ENCODE results near the gene USF1.
"Not testable (repeated sequence)": the region's sequence is repeated elsewhere in the genome, so short reads cannot be mapped to it uniquely, and the experiment has no call there.

USF1 gene

DNA sequence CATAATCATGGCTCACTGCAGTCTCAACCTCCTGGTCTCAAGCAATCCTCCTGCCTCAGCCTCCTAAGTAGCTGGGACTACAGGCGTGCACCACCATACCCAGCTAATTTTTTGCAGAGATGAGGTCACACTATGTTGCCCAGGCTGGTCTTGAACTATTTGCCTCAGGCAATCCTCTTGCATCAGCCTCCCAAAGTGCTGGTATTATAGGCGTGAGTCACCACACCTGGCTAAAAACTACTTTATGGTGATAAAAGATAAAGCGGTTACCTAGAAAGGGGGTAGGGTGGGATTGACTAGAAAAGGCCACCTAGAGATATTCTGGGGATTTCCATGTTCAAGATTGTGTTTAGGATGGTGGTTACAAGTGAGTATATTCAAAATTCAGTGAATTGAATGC, 12.0 kb downstream of the USF1 start:
- H3K79me1 ChIP-seq (ENCODE audit: low read length) = peaks cover 3% of the 10 kb centered on the region
- H3K4me2 ChIP-seq (ENCODE audit: low read length) = no peak overlapping the region
- no peaks in the 10 kb centered on the region for H3K27me3 ChIP-seq (ENCODE audit: insufficient read depth, low read length, poor library complexity)
- no peak overlapping the region for H2AK5ac ChIP-seq (ENCODE audit: low read length)
- no peak overlapping the region for H3K27ac ChIP-seq (ENCODE audit: low read depth, low read length)
- no peak overlapping the region for H3K18ac ChIP-seq (ENCODE audit: low read length)
- H2BK15ac ChIP-seq (replicated peaks; ENCODE audit: low read depth) = no peak overlapping the region
- no peak overlapping the region for H3K23ac ChIP-seq (ENCODE audit: low read length)
- H3K9ac ChIP-seq (ENCODE audit: low read length) = no peak overlapping the region
- no peak overlapping the region for H4K8ac ChIP-seq (ENCODE audit: low read depth, low read length)
- no peak overlapping the region for H3K56ac ChIP-seq (ENCODE audit: low read length)
- no CpG with 5 or more reads among the region's 3 CpGs for WGBS (ENCODE audit: extremely low coverage, insufficient coverage, low lambda C conversion rate)
- no peaks in the 10 kb centered on the region for H3K36me3 ChIP-seq (ENCODE audit: control insufficient read depth, insufficient read depth, low read length)
- H4K5ac ChIP-seq (ENCODE audit: low read length) = no peak overlapping the region
- H3K4ac ChIP-seq (ENCODE audit: low read depth, low read length) = no peak overlapping the region
- peaks cover 3% of the 10 kb centered on the region for H3K4me1 ChIP-seq (ENCODE audit: control insufficient read depth, low read depth, low read length)
- DNase-seq = peak; percentile 68
- H3K79me2 ChIP-seq (ENCODE audit: control insufficient read depth, insufficient read depth, low read length) = peaks cover 1% of the 10 kb centered on the region
- H2BK120ac ChIP-seq (ENCODE audit: low read depth, low read length) = no peak overlapping the region
- no peak overlapping the region for H2BK5ac ChIP-seq (ENCODE audit: low read length)
- H3K4me3 ChIP-seq (ENCODE audit: low read length) = no peak overlapping the region

DNA sequence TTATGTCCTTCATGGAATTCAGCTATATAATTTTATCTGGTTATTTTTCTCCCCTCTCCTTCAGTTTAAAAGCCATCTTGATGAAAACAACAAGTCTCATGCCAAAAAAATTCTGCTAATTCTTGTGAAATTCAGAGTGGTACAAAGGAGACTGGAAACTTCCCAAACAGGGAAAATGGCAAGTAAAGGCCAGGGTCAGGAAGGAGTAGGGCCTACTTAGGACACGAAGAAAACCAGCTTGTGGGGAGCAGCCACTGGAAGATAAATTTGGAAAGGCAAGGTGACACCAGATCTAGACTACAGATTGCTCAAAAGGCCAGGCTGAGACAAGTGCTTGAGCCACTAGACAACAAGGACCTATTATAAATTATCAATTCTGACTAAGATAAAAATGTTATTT, 13.4 kb downstream of the USF1 start:
- no peak overlapping the region for H4K5ac ChIP-seq (ENCODE audit: low read length)
- H3K4me2 ChIP-seq (ENCODE audit: low read length) = no peak overlapping the region
- H3K36me3 ChIP-seq (ENCODE audit: control insufficient read depth, insufficient read depth, low read length) = no peaks in the 10 kb centered on the region
- no peak for DNase-seq
- no CpG with 5 or more reads among the region's 1 CpG for WGBS (ENCODE audit: extremely low coverage, insufficient coverage, low lambda C conversion rate)
- no peak overlapping the region for H2AK5ac ChIP-seq (ENCODE audit: low read length)
- H2BK120ac ChIP-seq (ENCODE audit: low read depth, low read length) = no peak overlapping the region
- no peaks in the 10 kb centered on the region for H3K4me1 ChIP-seq (ENCODE audit: control insufficient read depth, low read depth, low read length)
- no peak overlapping the region for H3K4me3 ChIP-seq (ENCODE audit: low read length)
- H3K9ac ChIP-seq (ENCODE audit: low read length) = no peak overlapping the region
- no peak overlapping the region for H3K56ac ChIP-seq (ENCODE audit: low read length)
- no peak overlapping the region for H2BK15ac ChIP-seq (replicated peaks; ENCODE audit: low read depth)
- H3K4ac ChIP-seq (ENCODE audit: low read depth, low read length) = no peak overlapping the region
- H3K79me2 ChIP-seq (ENCODE audit: control insufficient read depth, insufficient read depth, low read length) = peaks cover 1% of the 10 kb centered on the region
- no peak overlapping the region for H4K8ac ChIP-seq (ENCODE audit: low read depth, low read length)
- peaks cover 2% of the 10 kb centered on the region for H3K79me1 ChIP-seq (ENCODE audit: low read length)
- no peak overlapping the region for H3K27ac ChIP-seq (ENCODE audit: low read depth, low read length)
- no peak overlapping the region for H2BK5ac ChIP-seq (ENCODE audit: low read length)
- no peak overlapping the region for H3K23ac ChIP-seq (ENCODE audit: low read length)
- H3K18ac ChIP-seq (ENCODE audit: low read length) = no peak overlapping the region
- no peaks in the 10 kb centered on the region for H3K27me3 ChIP-seq (ENCODE audit: insufficient read depth, low read length, poor library complexity)

DNA sequence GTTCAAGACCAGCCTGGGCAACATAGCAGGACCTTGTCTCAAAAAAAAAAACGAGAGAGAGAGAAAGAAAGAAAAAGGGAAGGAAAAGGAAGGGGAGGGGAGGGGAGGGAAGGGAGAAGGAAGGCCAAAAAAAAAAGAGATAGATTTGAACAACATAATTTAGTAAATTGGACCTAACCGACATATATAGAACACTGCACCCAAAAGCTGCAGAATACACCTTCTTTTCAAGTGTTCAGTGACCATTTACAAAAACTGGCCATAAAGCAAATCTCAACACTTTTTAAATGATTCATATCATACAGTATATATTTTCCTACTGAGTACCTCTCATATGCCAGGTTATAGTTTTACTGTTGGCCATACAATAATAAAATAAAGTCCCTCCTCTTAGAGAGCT, 13.9 kb downstream of the USF1 start:
- Histone ChIP-seq H3K4ac (ENCODE audit: low read depth, low read length) (no peak overlapping the region), H3K23ac (ENCODE audit: low read length) (no peak overlapping the region), H3K4me3 (ENCODE audit: low read length) (no peak overlapping the region), H3K4me1 (ENCODE audit: control insufficient read depth, low read depth, low read length) (no peaks in the 10 kb centered on the region), H2BK120ac (ENCODE audit: low read depth, low read length) (no peak overlapping the region), H2AK5ac (ENCODE audit: low read length) (no peak overlapping the region), H3K4me2 (ENCODE audit: low read length) (no peak overlapping the region), H4K5ac (ENCODE audit: low read length) (no peak overlapping the region), H3K27ac (ENCODE audit: low read depth, low read length) (no peak overlapping the region), H3K56ac (ENCODE audit: low read length) (no peak overlapping the region), H3K36me3 (ENCODE audit: control insufficient read depth, insufficient read depth, low read length) (no peaks in the 10 kb centered on the region), H3K79me1 (ENCODE audit: low read length) (no peaks in the 10 kb centered on the region), H3K9ac (ENCODE audit: low read length) (no peak overlapping the region), H3K79me2 (ENCODE audit: control insufficient read depth, insufficient read depth, low read length) (no peaks in the 10 kb centered on the region), H3K27me3 (ENCODE audit: insufficient read depth, low read length, poor library complexity) (no peaks in the 10 kb centered on the region), H4K8ac (ENCODE audit: low read depth, low read length) (no peak overlapping the region), H2BK15ac (replicated peaks; ENCODE audit: low read depth) (no peak overlapping the region), H2BK5ac (ENCODE audit: low read length) (no peak overlapping the region), H3K18ac (ENCODE audit: low read length) (no peak overlapping the region)
- DNase-seq = no peak
- WGBS (ENCODE audit: extremely low coverage, insufficient coverage, low lambda C conversion rate) = no CpG with 5 or more reads among the region's 2 CpGs

DNA sequence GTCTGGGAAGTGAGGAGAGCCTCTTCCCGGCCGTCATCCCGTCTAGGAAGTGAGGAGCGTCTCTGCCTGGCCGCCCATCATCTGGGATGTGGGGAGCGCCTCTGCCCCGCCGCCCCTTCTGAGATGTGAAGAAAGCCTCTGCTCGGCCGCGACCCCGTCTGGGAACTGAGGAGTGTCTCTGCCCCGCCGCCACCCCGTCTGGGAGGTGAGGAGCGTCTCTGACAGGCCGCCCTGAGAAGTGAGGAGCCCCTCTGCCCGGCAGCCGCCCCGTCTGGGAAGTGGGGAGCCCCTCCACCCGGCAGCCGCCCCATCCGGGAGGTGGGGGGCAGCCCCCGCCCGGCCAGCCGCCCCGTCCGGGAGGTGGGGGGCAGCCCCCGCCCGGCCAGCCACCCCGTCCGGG, 16.3 kb downstream of the USF1 start:
- H3K79me1 ChIP-seq (ENCODE audit: low read length); H2BK5ac ChIP-seq (ENCODE audit: low read length); H3K56ac ChIP-seq (ENCODE audit: low read length); H4K8ac ChIP-seq (ENCODE audit: low read depth, low read length); H2AK5ac ChIP-seq (ENCODE audit: low read length); H4K5ac ChIP-seq (ENCODE audit: low read length); H3K79me2 ChIP-seq (ENCODE audit: control insufficient read depth, insufficient read depth, low read length); H3K9ac ChIP-seq (ENCODE audit: low read length); H3K4ac ChIP-seq (ENCODE audit: low read depth, low read length); H3K27ac ChIP-seq (ENCODE audit: low read depth, low read length); H3K36me3 ChIP-seq (ENCODE audit: control insufficient read depth, insufficient read depth, low read length); H3K27me3 ChIP-seq (ENCODE audit: insufficient read depth, low read length, poor library complexity); DNase-seq; H2BK15ac ChIP-seq (replicated peaks; ENCODE audit: low read depth); H3K4me1 ChIP-seq (ENCODE audit: control insufficient read depth, low read depth, low read length); H2BK120ac ChIP-seq (ENCODE audit: low read depth, low read length); H3K4me3 ChIP-seq (ENCODE audit: low read length); H3K23ac ChIP-seq (ENCODE audit: low read length); H3K18ac ChIP-seq (ENCODE audit: low read length); H3K4me2 ChIP-seq (ENCODE audit: low read length): not testable (repeated sequence)
- WGBS (ENCODE audit: extremely low coverage, insufficient coverage, low lambda C conversion rate) = no CpG with 5 or more reads among the region's 32 CpGs

DNA sequence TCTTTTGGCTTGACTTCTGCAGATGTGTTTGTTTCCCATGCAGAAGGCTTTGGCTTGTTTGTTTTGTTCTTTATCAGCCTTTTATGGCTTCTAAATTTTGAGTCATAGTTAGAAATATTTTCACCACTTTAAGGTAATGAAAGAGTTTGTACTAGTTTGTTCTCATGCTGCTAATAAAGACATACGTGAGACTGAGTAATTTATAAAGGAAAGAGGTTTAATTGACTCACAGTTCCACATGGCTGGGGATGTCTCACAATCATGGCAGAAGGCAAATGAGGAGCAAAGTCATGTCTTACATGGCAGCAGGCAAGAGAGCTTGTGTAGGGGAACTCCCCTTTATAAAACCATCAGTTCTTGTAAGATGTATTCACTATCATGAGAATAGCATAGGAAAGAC, 18.8 kb downstream of the USF1 start:
- DNase-seq; H3K27ac ChIP-seq (ENCODE audit: low read depth, low read length); H2BK120ac ChIP-seq (ENCODE audit: low read depth, low read length); H3K79me2 ChIP-seq (ENCODE audit: control insufficient read depth, insufficient read depth, low read length); H3K56ac ChIP-seq (ENCODE audit: low read length); H3K4me2 ChIP-seq (ENCODE audit: low read length); H3K9ac ChIP-seq (ENCODE audit: low read length); H3K36me3 ChIP-seq (ENCODE audit: control insufficient read depth, insufficient read depth, low read length); H3K23ac ChIP-seq (ENCODE audit: low read length); H3K4me3 ChIP-seq (ENCODE audit: low read length); H2AK5ac ChIP-seq (ENCODE audit: low read length); H3K18ac ChIP-seq (ENCODE audit: low read length); H3K27me3 ChIP-seq (ENCODE audit: insufficient read depth, low read length, poor library complexity); H4K8ac ChIP-seq (ENCODE audit: low read depth, low read length); H3K79me1 ChIP-seq (ENCODE audit: low read length); H2BK5ac ChIP-seq (ENCODE audit: low read length); H4K5ac ChIP-seq (ENCODE audit: low read length); H3K4me1 ChIP-seq (ENCODE audit: control insufficient read depth, low read depth, low read length); H2BK15ac ChIP-seq (replicated peaks; ENCODE audit: low read depth); H3K4ac ChIP-seq (ENCODE audit: low read depth, low read length): not testable (repeated sequence)
- WGBS (ENCODE audit: extremely low coverage, insufficient coverage, low lambda C conversion rate) = no CpG with 5 or more reads among the region's 1 CpG

DNA sequence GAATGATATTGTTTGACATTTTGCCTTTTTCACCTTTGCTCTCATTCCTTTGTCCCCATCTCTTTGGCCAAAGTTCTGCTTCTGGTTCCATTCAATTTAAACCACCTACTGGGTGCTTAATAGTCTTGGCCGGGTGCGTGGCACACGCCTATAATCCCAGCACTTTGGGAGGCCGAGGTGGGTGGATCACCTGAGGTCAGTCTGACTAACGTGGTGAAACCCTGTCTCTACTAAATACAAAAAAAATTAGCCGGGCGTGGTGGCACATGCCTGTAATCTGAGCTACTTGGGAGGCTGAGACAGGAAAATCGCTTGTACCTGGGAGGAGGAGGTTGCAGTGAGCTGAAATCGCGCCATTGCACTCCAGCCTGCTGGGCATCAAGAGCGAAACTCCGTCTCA, 23.3 kb downstream of the USF1 start:
- H2BK15ac ChIP-seq (replicated peaks; ENCODE audit: low read depth); H2BK5ac ChIP-seq (ENCODE audit: low read length); H2AK5ac ChIP-seq (ENCODE audit: low read length); H3K56ac ChIP-seq (ENCODE audit: low read length); H3K79me1 ChIP-seq (ENCODE audit: low read length); H2BK120ac ChIP-seq (ENCODE audit: low read depth, low read length); H3K18ac ChIP-seq (ENCODE audit: low read length); H3K27me3 ChIP-seq (ENCODE audit: insufficient read depth, low read length, poor library complexity); H3K4me2 ChIP-seq (ENCODE audit: low read length); H3K23ac ChIP-seq (ENCODE audit: low read length); H4K8ac ChIP-seq (ENCODE audit: low read depth, low read length); H3K4ac ChIP-seq (ENCODE audit: low read depth, low read length); H3K36me3 ChIP-seq (ENCODE audit: control insufficient read depth, insufficient read depth, low read length); H4K5ac ChIP-seq (ENCODE audit: low read length); H3K9ac ChIP-seq (ENCODE audit: low read length); DNase-seq; H3K4me3 ChIP-seq (ENCODE audit: low read length); H3K27ac ChIP-seq (ENCODE audit: low read depth, low read length): not testable (repeated sequence)
- peaks cover 32% of the 10 kb centered on the region for H3K79me2 ChIP-seq (ENCODE audit: control insufficient read depth, insufficient read depth, low read length)
- no CpG with 5 or more reads among the region's 12 CpGs for WGBS (ENCODE audit: extremely low coverage, insufficient coverage, low lambda C conversion rate)
- H3K4me1 ChIP-seq (ENCODE audit: control insufficient read depth, low read depth, low read length) = peaks cover 11% of the 10 kb centered on the region
